COLO668 (cell line): Measurements from ENCODE around the gene IL4R.
"Not testable (repeated sequence)": the region's sequence is repeated elsewhere in the genome, so short reads cannot be mapped to it uniquely, and the experiment has no call there.

Source experiments
- DNase-seq: peaks from one replicate; lab custom pipeline; 2025; ENCODE audit not compliant: unreplicated experiment; lab: John Stamatoyannopoulos, UW

IL4R gene

GRCh38 chr16:27313422-27314160, at the start of gene IL4R:
TSS of gene IL4R (plus strand) at chr16:27313974. CDS start at chr16:27340204, 26,230 bp downstream.
- peak; percentile 40 for DNase-seq

DNA sequence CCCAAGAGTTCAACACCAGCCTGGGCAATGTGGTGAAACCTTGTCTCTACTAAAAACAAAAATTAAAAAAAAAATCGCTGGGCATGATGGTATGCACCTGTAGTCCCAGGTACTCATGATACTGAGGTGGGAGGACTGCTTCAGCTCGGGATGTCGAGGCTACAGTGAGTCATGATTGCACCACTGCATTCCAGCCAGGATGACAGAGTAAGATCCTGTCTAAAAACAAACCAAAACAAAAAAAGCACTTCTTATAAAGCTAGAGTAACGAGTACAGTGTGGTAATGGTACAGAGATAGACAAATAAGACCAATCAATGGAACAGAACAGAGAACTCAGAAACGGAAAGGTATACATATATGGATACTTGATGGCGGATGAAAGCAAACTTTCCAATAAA, 49.6 kb upstream of the IL4R start:
- DNase-seq, result no peak

- DNase-seq, result no peak
Measured at GRCh38 chr16:27265982-27266381, 47.8 kb upstream of the IL4R start.

DNA sequence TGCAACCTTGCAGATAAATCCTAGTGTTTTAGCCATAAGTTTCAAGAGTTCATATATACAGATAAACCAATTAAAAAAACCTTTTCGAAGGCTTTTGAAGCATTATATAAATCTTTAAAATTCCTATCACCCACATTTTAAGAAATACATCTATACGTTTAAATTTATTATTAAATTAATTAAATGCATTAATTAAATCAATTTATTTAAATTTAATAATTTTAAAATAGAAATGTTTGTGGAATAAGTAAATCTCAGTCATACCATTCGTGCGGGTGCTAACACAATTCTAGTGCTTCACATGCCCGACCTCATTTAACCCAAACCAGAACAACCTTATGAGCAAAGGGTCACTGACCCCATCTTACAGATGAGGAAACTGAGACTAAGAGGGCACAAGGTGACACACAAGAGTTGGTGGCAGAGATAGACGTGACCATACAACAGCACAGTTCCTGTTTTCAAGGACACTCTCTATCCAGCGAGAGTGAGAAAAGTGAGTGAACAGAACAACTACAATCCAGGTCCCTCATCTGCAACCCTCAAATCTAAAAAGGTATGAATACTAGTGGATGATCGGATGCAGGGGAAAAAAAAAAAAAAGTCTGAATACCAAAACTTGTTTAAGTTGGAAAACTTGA, 46.6 kb upstream of the IL4R start:
- no peak for DNase-seq

DNA sequence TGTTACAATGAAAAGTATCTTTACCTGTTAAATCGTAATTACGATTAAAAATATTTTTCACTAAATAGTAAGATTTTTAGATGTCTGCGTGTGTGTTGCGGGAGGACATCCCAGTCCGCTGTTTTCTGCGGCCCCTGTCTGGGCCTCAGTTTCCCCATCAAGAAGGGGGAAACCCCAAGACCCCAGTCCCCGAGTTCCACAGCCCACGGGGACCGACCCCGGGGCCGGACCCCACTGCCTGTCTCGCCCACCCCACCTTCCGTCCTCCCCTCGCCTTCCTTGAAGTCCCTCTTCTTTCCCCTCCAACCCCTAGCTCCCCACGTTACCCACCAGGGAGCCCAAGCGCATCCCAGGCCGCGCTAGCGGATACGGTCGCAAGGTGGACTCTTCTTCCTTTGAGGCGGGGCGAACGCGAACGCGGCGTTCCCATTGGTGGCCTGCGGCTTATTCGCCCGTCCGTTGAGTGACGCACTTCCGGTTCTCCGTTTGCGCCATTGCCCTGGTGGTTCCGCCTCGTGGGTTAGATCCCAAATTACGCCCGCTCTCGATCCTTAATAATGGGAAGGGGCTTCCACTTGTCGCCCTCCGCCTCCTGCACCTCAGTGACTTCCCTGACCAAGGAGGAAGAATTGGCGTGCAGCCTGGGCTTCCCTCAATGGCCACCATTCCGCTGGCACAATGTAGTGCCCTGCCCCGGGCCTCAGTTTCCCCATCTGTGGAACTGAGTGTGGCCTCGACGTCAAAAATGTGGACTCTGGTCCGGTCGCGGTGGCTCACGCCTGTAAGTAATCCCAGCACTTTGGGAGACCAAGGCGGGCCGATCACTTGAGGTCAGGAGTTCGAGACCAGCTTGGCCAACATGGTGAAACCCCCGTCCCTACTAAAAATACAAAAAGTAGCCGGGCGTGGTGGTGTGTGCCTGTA, 45.1 kb upstream of the IL4R start, which contains the start of gene NSMCE1:
Gene NSMCE1, minus strand, starts transcription at position 397 of the 924 bp plus-strand sequence. CDS start 11,202 bp downstream, outside the sequence.
- DNase-seq, result peak; percentile 97

DNA sequence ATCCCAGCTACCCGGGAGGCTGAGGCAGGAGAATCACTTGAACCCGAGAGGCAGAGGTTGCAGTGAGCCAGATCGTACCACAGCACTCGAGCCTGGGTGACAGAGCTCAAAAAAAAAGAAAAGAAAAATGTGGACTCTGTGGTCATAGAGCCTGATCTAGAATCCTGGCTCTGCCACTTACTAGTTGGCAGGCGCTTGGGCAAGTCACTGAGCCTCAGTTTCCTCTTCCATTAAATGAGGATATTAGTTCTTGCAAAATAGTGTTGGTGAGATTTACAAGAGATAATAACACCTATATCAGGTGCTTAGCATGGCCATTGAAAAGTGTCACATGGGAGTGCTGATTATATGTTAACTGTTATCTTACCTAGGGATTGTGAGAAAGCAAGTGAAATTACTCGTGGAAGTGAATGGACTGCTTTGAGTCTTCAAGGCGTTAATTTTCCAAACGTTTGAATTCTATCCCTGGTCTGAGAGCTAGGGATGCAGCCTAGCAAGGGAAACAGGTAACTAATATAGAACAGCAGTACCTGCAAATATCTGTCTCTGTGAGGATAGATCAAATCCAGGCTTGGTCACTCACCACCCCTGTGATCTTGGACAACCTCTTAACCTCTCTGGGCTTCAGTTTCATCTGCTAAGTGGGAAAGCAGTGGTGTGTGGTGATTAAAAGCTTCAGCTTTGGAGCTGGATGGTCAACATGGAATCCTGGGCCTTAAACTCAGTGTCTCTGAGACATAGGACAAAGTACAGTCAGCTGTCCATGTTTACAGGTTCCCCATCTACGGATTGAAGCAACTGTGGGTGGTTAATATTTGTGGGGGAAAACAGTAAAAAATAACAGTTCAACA, 44.2 kb upstream of the IL4R start:
- no peak for DNase-seq

GRCh38 chr16:27270349-27270748, 43.4 kb upstream of the IL4R start:
- no peak for DNase-seq

- DNase-seq, result no peak
Measured at GRCh38 chr16:27272076-27272475, 41.7 kb upstream of the IL4R start.

DNA sequence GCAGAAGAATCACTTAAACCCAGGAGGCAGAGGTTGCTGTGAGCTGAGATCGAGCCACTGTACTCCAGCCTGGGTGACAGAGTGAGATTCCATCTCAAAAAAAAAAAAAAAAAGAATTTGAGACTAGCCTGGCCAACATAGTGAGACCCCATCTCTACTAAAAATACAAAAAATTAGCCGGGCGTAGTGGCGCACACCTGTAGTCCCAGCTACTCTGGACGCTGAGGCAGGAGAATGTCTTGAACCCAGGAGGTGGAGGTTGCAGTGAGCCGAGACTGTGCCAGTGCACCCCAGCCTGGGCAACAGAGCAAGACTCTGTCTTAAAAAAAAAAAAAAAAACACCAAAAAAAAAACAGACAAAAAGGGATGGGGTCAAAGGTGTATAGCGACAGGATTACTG, 41.1 kb upstream of the IL4R start:
- DNase-seq, result not testable (repeated sequence)

DNA sequence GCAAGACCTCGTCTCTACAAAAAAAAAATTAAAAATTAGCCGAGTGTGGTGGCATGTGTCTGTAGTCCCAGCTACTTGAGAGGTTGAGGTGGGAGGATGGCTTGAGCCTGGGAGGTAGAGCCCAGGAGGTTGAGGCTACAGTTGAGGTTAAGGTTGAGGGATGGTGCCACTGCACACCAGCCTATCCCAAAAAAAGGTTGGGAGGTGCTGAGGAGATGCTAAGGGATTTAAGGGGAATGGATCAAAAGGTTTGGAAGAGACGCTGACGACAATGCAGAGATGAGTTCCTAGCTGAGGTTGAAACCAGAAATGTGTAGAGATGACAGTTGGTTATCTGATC, 40.5 kb upstream of the IL4R start:
- no peak for DNase-seq

DNA sequence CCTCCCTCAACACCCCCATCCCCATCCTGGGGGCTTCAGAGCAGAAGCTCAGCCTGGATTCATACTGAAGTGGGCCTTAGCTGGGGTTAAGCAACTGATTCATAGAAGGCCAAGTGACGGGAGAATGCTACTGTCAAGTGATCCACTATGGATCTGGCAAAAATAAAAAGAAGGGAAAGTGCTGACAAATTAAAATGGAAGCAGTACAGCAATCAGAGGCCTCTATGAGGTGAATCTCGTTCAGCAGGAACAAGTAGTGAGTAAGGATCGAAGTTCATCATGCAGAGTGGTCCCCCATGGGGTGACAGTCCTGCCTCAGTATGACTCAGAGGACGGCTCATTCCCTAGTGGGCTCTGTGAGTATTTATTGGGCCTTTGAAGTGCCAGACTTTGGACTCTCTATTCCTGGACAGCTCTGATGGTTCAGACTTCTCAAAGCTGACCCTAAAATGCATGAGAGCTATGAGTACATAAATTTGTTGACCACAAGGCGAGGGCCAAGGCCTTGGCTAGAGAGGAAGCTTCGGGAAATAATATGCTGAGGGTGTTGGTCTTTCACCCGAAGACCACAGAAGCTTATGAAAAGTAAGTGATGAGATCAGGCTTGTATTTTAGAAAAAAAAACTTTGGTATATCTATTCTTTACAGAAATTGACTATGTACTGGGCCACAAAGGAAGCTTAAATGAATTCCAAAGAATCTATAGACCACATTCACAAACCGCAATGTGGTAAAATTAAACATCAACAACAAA, 39.9 kb upstream of the IL4R start:
- no peak for DNase-seq

DNA sequence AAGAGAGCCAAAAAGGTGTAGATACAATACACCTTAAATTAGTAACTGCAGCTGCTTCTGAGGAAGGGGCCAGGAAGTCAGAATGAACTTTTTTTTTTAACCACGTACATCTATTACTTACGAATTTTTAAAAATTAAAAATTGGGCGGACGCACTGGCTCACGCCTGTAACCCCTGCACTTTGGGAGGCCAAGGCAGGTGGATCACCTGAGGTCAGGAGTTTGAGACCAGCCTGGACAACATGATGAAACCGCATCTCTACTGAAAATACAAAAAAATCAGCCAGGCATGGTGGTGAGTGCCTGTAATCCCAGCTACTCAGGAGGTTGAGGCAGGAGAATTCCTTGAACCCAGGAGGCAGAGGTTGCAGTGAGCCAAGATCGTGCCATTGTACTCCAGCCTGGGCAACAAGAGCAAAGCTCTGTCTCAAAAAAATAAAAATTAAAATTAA, 39.3 kb upstream of the IL4R start:
- DNase-seq, result not testable (repeated sequence)

- no peak for DNase-seq
Measured at GRCh38 chr16:27275394-27275793, 38.4 kb upstream of the IL4R start.

DNA sequence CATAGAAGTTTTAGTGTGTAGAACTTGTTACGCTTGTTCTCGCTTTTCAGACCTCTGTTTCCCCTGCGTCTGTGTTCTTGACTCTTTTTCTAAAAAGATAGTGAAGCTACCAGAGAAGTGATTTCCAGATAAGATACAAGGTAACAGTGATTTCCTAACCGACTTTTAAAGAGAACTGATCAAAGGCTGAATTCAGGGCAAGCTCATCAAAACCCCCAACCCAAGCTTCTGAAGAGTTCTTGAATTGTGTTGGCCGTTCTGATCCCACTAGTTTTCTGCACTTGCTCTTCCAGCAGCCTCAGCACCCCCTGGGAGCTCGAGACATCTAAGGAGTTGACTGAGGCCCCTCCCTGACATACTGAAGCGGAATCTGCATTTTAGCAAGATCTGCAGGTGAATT, 32.5 kb upstream of the IL4R start:
- DNase-seq, result no peak

GRCh38 chr16:27284865-27285675, 28.7 kb upstream of the IL4R start:
- no peak for DNase-seq

DNA sequence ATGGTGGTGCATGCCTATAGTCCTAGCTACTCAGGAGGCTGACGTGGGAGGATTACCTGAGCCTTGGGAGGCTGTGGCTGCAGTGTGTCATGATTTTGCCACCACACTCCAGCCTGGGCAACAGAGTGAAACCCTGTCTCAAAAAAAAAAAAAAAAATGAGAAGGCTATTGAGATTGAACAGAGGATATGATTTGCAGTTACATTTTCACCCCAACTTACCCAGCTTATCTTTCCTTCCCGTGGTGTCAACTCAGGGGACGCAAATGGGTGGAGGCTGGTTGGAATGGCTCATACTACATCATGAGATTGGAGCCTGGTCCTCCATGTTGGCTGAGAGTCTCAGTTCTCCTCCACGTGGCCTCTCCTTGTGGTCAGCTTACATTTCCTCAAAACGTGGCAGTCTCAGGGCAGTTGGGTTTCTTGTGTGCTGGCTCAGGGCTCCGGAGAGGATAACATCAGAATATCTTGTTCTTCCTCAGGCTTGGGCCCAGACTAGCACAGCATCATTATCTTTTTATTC, 28.0 kb upstream of the IL4R start:
- DNase-seq, result no peak

DNA sequence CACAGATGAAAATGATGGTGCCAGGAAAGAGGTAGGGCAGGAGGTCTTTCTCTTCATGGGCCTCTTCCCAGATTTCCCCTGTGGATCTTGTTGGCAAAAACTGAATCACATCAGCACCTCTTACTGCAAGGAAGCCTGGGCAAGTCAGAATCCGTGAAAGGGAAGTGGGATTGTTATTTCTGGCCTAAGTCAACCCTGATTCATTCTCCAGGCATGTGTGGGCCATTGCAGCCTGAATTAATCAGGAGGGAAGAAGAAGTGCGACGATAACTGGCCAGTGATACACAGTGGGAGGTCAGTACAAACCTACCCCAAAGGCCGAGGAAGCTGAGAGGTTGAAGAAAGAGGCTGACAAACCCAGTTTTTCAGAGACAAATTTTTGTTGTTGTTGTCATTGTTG, 27.3 kb upstream of the IL4R start:
- DNase-seq, result no peak

DNA sequence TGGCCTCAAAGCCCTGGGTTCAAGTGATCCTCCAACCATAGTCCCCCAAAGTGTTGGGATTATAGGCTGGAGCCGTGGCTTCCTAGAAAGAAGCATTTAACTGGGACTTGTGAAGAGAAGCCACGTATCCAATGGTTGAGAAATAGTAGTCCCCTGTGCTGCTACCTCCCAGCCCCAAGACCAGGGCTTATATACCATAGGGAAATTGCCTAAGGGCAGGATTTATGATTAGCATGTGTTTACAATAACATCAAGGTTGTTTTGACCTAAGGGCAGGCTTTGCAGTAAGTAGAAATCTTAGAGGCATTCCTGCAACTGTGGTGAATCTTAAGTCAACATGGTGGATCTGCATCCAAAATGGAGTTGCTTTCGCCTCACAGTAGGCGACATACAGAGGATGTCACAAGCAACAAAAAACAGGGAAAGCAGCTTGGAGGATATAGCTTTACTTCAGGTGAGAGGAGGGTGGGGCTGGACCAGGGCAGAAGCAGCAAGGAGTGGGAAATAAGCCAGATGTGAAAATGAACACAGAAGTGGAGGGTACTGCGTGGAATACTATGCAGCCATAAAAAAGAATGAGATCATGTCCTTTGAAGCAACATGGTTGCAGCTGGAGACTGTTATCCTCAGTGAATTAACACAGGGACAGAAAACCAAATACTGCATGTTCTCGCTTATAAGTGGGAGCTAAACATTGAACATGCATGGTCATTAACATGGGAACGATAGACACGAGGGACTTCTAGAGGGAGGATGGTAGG, 26.5 kb upstream of the IL4R start:
- no peak for DNase-seq
